OCI-LY7 (cell line): ENCODE data around the gene BRD2. TPM values are rescaled to one million over a fixed set of nuclear protein-coding genes. Genes with fewer than 3 reads are reported as not detected.

Source experiments
- BruUV-seq: library from RNA; stranded (reverse); fragments of 400-500 nt; replicated peaks from 2 replicates; lab custom pipeline; 2021; lab: Mats Ljungman, UMichigan
- CTCF ChIA-PET: fragments of 300-600 bp; sonication (Branson Sonifier 250); formaldehyde crosslinking; loops from one replicate; lab custom pipeline; 2022; ENCODE audit warnings: antibody characterized with exemption; ENCODE audit not compliant: unreplicated experiment; lab: Charles Lee
- POLR2A ChIA-PET: fragments of 300-600 bp; sonication (Branson Sonifier 250); formaldehyde crosslinking; loops from one replicate; lab custom pipeline; 2022; ENCODE audit warnings: antibody characterized with exemption; lab: Charles Lee
- DNase-seq: peaks from one replicate; pipeline ENCODE4 v3.0.0-alpha.2; 2015; ENCODE audit warnings: low spot score
- H2AFZ ChIP-seq: fragments of 200-600 bp; sonication (generic), shearing (Covaris generic); 2 replicates; pipeline ENCODE4 v1.6.1; 2014; ENCODE audit warnings: mild to moderate bottlenecking, antibody characterized with exemption, low read length, moderate library complexity
- H3K27ac ChIP-seq: fragments of 200-600 bp; sonication (generic); 2 replicates; pipeline ENCODE4 v1.5.1; 2014; ENCODE audit warnings: mixed run types, low read depth, mild to moderate bottlenecking, moderate library complexity, low read length, inconsistent platforms; ENCODE audit not compliant: poor library complexity, severe bottlenecking
- H3K36me3 ChIP-seq: fragments of 200-600 bp; sonication (generic); 2 replicates; pipeline ENCODE4 v1.6.1; 2014; ENCODE audit warnings: mild to moderate bottlenecking, antibody characterized with exemption, low read length, moderate library complexity, mixed read lengths; ENCODE audit not compliant: insufficient read depth
- H3K4me1 ChIP-seq: fragments of 200-600 bp; sonication (generic); 2 replicates; pipeline ENCODE4 v1.5.1; 2014; ENCODE audit warnings: mild to moderate bottlenecking, low read length; ENCODE audit not compliant: insufficient read depth, poor library complexity, severe bottlenecking
- H3K4me2 ChIP-seq: fragments of 200-600 bp; sonication (generic); 2 replicates; pipeline ENCODE4 v1.6.1; 2014; ENCODE audit warnings: mild to moderate bottlenecking, low read length
- H3K4me3 ChIP-seq: fragments of 200-600 bp; sonication (generic); 2 replicates; pipeline ENCODE4 v1.5.1; 2014; ENCODE audit warnings: mild to moderate bottlenecking, low read depth, low read length; ENCODE audit not compliant: poor library complexity, severe bottlenecking
- H3K79me2 ChIP-seq: fragments of 200-600 bp; sonication (generic); 2 replicates; pipeline ENCODE4 v1.6.1; 2016; ENCODE audit warnings: low read depth, mild to moderate bottlenecking, low read length, moderate library complexity, mixed read lengths; ENCODE audit not compliant: insufficient read depth
- H3K9me2 ChIP-seq: fragments of 200-600 bp; sonication (generic); 2 replicates; pipeline ENCODE4 v1.6.1; 2016; ENCODE audit warnings: mild to moderate bottlenecking, low read length, mixed read lengths; ENCODE audit not compliant: insufficient read depth
- H3K9me3 ChIP-seq: fragments of 200-600 bp; sonication (generic); 2 replicates; pipeline ENCODE4 v1.6.1; 2014; ENCODE audit warnings: mild to moderate bottlenecking, mixed run types, low read length, mixed read lengths
- H4K20me1 ChIP-seq: fragments of 200-600 bp; sonication (generic); 2 replicates; pipeline ENCODE4 v1.6.1; 2014; ENCODE audit warnings: mild to moderate bottlenecking, antibody characterized with exemption, low read length, moderate library complexity, mixed read lengths; ENCODE audit not compliant: insufficient read depth
- EZH2phosphoT487 ChIP-seq: fragments of 200-600 bp; sonication (generic); IDR thresholded peaks from 2 replicates; pipeline ENCODE4 v1.6.1; 2018; ENCODE audit warnings: low read depth, borderline replicate concordance, mild to moderate bottlenecking, mixed run types, antibody characterized with exemption, low read length, moderate library complexity, mixed read lengths
- intact Hi-C: fragments of 100-400 bp; cut with micrococcal nuclease; formaldehyde crosslinking; loops from one replicate; pipeline ENCODE4 v1.10.0; 2022; ENCODE audit not compliant: unreplicated experiment
- total RNA-seq, 2 experiments: library from RNA; depleted of rRNA in 1 of 2; stranded (reverse); fragments of >200 nt in 1 of 2; shearing (Covaris generic) in 1 of 2; gene quantifications; 2 replicates each; pipeline ENCODE4 v1.2.3, GENCODE V29; 2014 to 2022
- TF ChIP-seq, protein P1 (sequence below): fragments of 200-600 bp; sonication (generic); conservative IDR thresholded peaks from 2 replicates; pipeline ENCODE4 v1.5.1; 2014; ENCODE audit warnings: mild to moderate bottlenecking, antibody characterized with exemption, low read length, moderate library complexity, mixed read lengths

BRD2 gene
- total RNA-seq, 2 experiments from 2014 or later: 236 to 326 TPM

DNA sequence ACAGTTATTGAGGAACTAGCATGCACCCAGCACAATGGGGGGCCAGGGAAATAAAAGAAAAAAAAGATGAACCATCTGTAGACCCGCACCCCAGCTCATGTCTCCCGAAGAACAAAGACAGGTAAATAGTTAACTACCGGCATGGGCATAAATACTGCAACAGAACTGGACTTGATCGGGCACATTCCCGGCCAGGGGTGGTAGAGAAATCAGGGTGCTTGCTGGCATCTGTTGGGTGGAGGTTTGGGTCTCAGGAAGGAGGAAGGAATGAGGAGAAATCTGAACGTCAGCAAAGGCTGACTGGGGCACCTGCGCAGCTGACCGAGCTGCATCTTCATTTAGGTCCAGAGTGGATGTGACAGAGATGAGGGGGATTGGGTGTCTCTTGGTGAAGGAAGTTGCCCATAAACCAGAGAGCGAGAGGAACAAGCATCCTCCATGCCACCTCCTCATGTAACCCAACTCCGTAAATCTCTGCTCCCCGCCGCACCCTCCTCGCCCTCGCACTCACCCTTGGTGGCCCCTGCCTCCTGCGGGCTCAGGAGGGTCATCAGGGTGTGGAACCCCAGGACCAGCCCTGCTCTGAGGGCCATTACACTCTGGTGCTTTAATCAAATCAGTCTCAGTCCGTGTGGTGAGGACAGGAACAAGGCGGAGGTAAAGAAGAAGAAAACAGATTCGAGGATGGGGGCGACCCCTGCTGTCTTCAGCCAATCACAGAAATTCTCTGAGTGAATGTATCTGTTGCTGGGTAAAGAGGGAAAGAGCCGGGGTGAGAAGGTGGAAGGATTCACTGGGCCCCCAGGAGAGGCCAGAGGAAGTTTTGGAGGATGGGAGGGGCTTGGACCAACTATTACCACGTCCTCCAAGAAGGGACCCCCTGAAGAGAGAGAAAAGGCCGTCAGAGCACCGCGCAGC, 40.8 kb downstream of the BRD2 start, which contains the start of gene HLA-DOA:
Gene HLA-DOA (minus strand): TSS at position 648 of the 918 bp plus-strand sequence.
- intact Hi-C loops: no loop called here
- ChIA-PET CTCF (no interaction called here), POLR2A (interaction anchor here (1.0 to 2.0 kb wide), 3 partner anchors 66 to 126 kb away, joined by 3 to 8 read pairs (median 4); partner anchors contain the start of gene HLA-DPB1)
- Histone ChIP-seq H3K4me2 (peak within 1 kb of the TSS; percentile 80), H3K9me3 (no peaks in the 10 kb centered on the region), H4K20me1 (no peaks in the 10 kb centered on the region), H3K27ac (peak within 1 kb of the TSS; percentile 49), H3K9me2 (no peaks in the 10 kb centered on the region), H3K4me1 (peaks cover 13% of the 10 kb centered on the region), H2AFZ (peak within 1 kb of the TSS; percentile 79), H3K4me3 (peak within 1 kb of the TSS; percentile 83), H3K36me3 (peaks cover 22% of the 10 kb centered on the region), H3K79me2 (peaks cover 13% of the 10 kb centered on the region)
- no peak for TF ChIP-seq EZH2phosphoT487
- TF ChIP-seq, protein P1, sequence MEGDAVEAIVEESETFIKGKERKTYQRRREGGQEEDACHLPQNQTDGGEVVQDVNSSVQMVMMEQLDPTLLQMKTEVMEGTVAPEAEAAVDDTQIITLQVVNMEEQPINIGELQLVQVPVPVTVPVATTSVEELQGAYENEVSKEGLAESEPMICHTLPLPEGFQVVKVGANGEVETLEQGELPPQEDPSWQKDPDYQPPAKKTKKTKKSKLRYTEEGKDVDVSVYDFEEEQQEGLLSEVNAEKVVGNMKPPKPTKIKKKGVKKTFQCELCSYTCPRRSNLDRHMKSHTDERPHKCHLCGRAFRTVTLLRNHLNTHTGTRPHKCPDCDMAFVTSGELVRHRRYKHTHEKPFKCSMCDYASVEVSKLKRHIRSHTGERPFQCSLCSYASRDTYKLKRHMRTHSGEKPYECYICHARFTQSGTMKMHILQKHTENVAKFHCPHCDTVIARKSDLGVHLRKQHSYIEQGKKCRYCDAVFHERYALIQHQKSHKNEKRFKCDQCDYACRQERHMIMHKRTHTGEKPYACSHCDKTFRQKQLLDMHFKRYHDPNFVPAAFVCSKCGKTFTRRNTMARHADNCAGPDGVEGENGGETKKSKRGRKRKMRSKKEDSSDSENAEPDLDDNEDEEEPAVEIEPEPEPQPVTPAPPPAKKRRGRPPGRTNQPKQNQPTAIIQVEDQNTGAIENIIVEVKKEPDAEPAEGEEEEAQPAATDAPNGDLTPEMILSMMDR: no peak; the same call in 1 of the 2 replicates
- TSS peak; percentile 78 for BruUV-seq
- DNase-seq: peak; percentile 89

DNA sequence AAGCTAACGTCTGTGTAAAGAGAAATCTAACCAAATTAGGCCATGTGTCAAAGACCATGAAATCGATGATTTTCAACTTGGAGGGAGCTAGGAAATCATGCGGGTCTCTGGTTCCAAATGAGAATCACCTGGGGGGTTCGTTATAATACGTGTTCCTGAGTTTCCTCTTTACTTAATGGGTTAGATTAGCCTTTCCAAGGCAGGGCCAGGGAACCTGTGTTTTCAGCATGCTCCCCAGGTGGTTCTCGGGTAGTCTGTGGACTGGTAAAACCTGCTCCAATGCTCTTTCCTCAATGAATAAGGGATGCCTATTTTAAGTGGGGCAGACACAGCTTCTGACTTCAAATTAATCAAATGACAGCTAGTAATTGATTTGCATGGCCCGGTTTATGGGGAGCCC, 42.0 kb downstream of the BRD2 start:
- DNase-seq: no peak
- Histone ChIP-seq H3K9me3 (no peaks in the 10 kb centered on the region), H4K20me1 (no peaks in the 10 kb centered on the region), H3K36me3 (peaks cover 22% of the 10 kb centered on the region), H2AFZ (no peak overlapping the region; the same call in 1 of the 2 replicates), H3K27ac (no peak overlapping the region), H3K9me2 (no peaks in the 10 kb centered on the region), H3K4me1 (peaks cover 18% of the 10 kb centered on the region), H3K4me2 (no peak overlapping the region), H3K79me2 (peaks cover 13% of the 10 kb centered on the region), H3K4me3 (no peak overlapping the region)
- no peak for TF ChIP-seq EZH2phosphoT487
- TF ChIP-seq, protein P1: no peak
- POLR2A ChIA-PET: interaction anchor here (0.8 to 1.3 kb wide), 5 partner anchors 10 to 132 kb away, joined by 3 to 4 read pairs (median 3); partner anchors contain the start of genes HLA-DPA1 and HLA-DPB1
- CTCF ChIA-PET: no interaction called here
- intact Hi-C loops: loop anchor here (5.0 kb wide), 1 partner anchor 237 kb away; no protein-coding TSS in a partner anchor
- no TSS peak for BruUV-seq
